AG08396 (cell line): Measurements from ENCODE around the gene C21orf58.

ENCODE experiments used
- DNase-seq: peaks from one replicate; pipeline ENCODE4 v3.0.0; 2012; ENCODE audit warnings: low spot score, mixed read lengths

Gene C21orf58

GRCh38 chr21:46255166-46255565 is 68.5 kb downstream of the C21orf58 start:
- DNase-seq = no peak

GRCh38 chr21:46254208-46254975 is 69.3 kb downstream of the C21orf58 start:
- no peak for DNase-seq

- no peak for DNase-seq
Measured at GRCh38 chr21:46253610-46254124, 70.0 kb downstream of the C21orf58 start.

- no peak for DNase-seq
Measured at GRCh38 chr21:46252840-46253239, 70.8 kb downstream of the C21orf58 start.
